Neural cell (in vitro differentiated cells): ENCODE results near the gene INO80C.

Experiments used
- EP300 ChIP-seq: fragments of 450-650 bp; conservative IDR thresholded peaks from 2 replicates; pipeline ENCODE4 v1.6.1; 2014; ENCODE audit warnings: antibody characterized with exemption, mild to moderate bottlenecking, moderate library complexity; ENCODE audit not compliant: poor library complexity, severe bottlenecking
- EZH2 ChIP-seq: fragments of 200-600, 300-800 bp; shearing (Covaris generic), sonication (generic); IDR thresholded peaks from 2 replicates; pipeline ENCODE4 v1.6.1; 2014; ENCODE audit warnings: antibody characterized with exemption, low read length, borderline replicate concordance, mild to moderate bottlenecking; ENCODE audit not compliant: insufficient read depth, poor library complexity, severe bottlenecking
- POLR2AphosphoS5 ChIP-seq: IDR thresholded peaks from 2 replicates; pipeline ENCODE4 v1.6.1; 2012
- SMC3 ChIP-seq: fragments of 450-650 bp; conservative IDR thresholded peaks from 2 replicates; pipeline ENCODE4 v1.6.1; 2014; ENCODE audit warnings: antibody characterized with exemption, mild to moderate bottlenecking, moderate library complexity; ENCODE audit not compliant: poor library complexity
- TAF1 ChIP-seq: IDR thresholded peaks from 2 replicates; pipeline ENCODE4 v1.6.1; 2012; ENCODE audit warnings: low read depth
- TF ChIP-seq, protein P1 (sequence below): fragments of 450-650 bp; IDR thresholded peaks from 2 replicates; pipeline ENCODE4 v1.5.1; 2014; ENCODE audit warnings: antibody characterized with exemption, mild to moderate bottlenecking, moderate library complexity; ENCODE audit not compliant: poor library complexity, severe bottlenecking

DNA sequence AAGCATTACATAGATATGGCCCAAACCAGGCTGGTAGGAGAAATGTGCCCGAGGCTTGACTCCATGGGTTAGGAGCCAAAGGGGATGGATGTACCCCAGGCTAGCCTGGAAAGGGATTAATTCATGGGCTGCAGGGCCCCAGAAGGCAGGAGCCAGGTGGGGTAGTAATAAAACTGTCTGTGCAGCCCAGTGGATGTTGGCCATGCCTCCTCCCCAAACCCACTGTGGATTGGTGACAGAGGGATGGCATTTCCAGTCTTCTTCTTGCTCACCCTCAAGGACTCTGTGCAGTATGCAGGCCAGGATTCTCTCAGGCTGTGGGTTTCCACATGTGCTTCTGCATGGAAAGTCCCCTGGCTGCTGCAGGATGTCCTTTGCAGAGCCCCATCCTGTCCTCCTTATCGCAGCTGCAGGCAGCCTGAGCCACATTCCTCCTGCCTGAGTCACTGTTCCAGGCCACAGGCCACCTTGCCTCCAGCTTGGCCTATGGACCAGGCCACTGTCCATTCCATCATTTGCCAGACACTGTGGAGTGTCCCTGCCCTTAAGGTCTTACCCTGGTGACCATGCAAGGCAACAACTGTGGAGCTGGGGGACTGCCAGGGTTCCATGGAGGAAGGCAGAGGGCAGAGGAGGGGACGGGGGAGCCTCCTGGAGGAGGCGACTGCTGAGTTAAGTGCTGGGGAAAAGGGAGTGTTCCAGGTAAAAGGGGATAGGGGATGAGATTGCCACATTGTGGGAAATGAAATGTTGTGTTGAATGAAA is 38.9 kb downstream of the INO80C start:
- TF ChIP-seq, protein P1, sequence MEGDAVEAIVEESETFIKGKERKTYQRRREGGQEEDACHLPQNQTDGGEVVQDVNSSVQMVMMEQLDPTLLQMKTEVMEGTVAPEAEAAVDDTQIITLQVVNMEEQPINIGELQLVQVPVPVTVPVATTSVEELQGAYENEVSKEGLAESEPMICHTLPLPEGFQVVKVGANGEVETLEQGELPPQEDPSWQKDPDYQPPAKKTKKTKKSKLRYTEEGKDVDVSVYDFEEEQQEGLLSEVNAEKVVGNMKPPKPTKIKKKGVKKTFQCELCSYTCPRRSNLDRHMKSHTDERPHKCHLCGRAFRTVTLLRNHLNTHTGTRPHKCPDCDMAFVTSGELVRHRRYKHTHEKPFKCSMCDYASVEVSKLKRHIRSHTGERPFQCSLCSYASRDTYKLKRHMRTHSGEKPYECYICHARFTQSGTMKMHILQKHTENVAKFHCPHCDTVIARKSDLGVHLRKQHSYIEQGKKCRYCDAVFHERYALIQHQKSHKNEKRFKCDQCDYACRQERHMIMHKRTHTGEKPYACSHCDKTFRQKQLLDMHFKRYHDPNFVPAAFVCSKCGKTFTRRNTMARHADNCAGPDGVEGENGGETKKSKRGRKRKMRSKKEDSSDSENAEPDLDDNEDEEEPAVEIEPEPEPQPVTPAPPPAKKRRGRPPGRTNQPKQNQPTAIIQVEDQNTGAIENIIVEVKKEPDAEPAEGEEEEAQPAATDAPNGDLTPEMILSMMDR = no peak
- TF ChIP-seq EZH2 (no peak), POLR2AphosphoS5 (no peak), EP300 (no peak), TAF1 (no peak), SMC3 (no peak)
